Liver (tissue), 3 donors: ENCODE data around the gene ADARB1.

Experiments
- GABPA ChIP-seq, 2 donors: IDR thresholded peaks in 1 of 2; conservative IDR thresholded peaks in 1 of 2; 2 replicates each; pipeline ENCODE4 v1.6.1; 2016; ENCODE audit warnings: antibody characterized with exemption in 2 of 2, mild to moderate bottlenecking in 1 of 2, moderate library complexity in 1 of 2
- TAF1 ChIP-seq: conservative IDR thresholded peaks from 2 replicates; pipeline ENCODE4 v1.6.1; 2016; ENCODE audit warnings: antibody characterized with exemption, mild to moderate bottlenecking
- TF ChIP-seq, protein P1 (sequence below): fragments of 150-350 bp; IDR thresholded peaks from 2 replicates; pipeline ENCODE4 v1.5.1; 2017; ENCODE audit warnings: improper control_type of control experiment, low read depth, low read length; ENCODE audit not compliant: missing input control
- TF ChIP-seq, protein P2 (sequence below): IDR thresholded peaks from 2 replicates; pipeline ENCODE4 v1.6.1; 2016; ENCODE audit warnings: antibody characterized with exemption
- TF ChIP-seq, protein P3 (sequence below): IDR thresholded peaks from 2 replicates; pipeline ENCODE4 v1.6.1; 2016; ENCODE audit warnings: antibody characterized with exemption
- donor health status: healthy.
- donor health status: healthy.

DNA sequence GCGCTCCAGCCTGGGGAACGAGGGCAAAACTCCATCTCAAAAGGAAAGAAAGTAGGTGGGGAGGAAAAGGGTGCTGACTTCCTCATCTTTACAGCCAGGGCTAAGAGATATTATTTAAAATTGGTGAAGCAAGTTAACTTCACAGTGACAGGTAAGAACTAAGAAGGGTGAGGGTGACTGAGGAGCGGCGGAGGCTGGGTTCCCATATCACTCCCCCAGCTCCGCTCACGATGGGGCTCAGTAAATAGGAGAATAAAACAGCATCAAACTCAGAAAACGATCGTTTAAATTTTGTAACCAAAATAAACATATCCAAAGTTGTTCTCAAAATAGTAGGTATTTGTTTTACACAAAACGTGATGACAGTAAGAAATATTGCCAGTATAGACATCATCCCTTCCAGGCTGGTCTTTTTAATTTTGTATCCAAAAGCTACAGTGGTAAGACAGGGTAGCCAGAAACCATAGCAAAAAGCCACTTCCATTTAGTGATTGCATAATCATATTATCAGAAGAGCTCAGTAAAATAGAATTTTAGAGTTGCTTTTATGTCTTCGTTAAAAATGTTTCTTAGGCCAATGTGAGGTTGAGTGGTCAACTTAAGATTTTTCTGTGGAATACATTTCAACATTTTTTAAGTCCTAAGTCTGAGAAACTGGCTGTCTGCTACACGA lies 26.2 kb upstream of the ADARB1 start:
- TF ChIP-seq TAF1 (no peak), GABPA (IDR thresholded peaks at IDR 0.05 in 1 of 2, conservative IDR thresholded peaks at IDR 0.05 in 1 of 2) (no peak)
- TF ChIP-seq, protein P1, sequence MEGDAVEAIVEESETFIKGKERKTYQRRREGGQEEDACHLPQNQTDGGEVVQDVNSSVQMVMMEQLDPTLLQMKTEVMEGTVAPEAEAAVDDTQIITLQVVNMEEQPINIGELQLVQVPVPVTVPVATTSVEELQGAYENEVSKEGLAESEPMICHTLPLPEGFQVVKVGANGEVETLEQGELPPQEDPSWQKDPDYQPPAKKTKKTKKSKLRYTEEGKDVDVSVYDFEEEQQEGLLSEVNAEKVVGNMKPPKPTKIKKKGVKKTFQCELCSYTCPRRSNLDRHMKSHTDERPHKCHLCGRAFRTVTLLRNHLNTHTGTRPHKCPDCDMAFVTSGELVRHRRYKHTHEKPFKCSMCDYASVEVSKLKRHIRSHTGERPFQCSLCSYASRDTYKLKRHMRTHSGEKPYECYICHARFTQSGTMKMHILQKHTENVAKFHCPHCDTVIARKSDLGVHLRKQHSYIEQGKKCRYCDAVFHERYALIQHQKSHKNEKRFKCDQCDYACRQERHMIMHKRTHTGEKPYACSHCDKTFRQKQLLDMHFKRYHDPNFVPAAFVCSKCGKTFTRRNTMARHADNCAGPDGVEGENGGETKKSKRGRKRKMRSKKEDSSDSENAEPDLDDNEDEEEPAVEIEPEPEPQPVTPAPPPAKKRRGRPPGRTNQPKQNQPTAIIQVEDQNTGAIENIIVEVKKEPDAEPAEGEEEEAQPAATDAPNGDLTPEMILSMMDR, result no peak
- TF ChIP-seq, protein P2, sequence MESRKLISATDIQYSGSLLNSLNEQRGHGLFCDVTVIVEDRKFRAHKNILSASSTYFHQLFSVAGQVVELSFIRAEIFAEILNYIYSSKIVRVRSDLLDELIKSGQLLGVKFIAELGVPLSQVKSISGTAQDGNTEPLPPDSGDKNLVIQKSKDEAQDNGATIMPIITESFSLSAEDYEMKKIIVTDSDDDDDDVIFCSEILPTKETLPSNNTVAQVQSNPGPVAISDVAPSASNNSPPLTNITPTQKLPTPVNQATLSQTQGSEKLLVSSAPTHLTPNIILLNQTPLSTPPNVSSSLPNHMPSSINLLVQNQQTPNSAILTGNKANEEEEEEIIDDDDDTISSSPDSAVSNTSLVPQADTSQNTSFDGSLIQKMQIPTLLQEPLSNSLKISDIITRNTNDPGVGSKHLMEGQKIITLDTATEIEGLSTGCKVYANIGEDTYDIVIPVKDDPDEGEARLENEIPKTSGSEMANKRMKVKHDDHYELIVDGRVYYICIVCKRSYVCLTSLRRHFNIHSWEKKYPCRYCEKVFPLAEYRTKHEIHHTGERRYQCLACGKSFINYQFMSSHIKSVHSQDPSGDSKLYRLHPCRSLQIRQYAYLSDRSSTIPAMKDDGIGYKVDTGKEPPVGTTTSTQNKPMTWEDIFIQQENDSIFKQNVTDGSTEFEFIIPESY, result no peak
- TF ChIP-seq, protein P3, sequence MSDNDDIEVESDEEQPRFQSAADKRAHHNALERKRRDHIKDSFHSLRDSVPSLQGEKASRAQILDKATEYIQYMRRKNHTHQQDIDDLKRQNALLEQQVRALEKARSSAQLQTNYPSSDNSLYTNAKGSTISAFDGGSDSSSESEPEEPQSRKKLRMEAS, result no peak
